Smooth muscle cell (in vitro differentiated cells): ENCODE results near the gene PIEZO1. TPM values are rescaled to one million over a fixed set of nuclear protein-coding genes. Genes with fewer than 3 reads are reported as not detected.

Experiments used
- DNase-seq: peaks from one replicate; lab custom pipeline; 2025; ENCODE audit not compliant: unreplicated experiment; lab: John Stamatoyannopoulos, UW
- H2AFZ ChIP-seq: fragments of 200-600 bp; sonication (generic); 2 replicates; pipeline ENCODE4 v1.6.0; 2016; ENCODE audit warnings: antibody characterized with exemption, low read depth, mild to moderate bottlenecking
- H3F3A ChIP-seq: fragments of 200-600 bp; sonication (generic); 2 replicates; pipeline ENCODE4 v1.6.0; 2017; ENCODE audit warnings: antibody characterized with exemption, low read depth
- H3K27ac ChIP-seq: fragments of 200-600 bp; sonication (generic); 2 replicates; pipeline ENCODE4 v1.5.1; 2016; ENCODE audit warnings: low read depth, mild to moderate bottlenecking
- H3K27me3 ChIP-seq: fragments of 200-600 bp; sonication (generic); 2 replicates; pipeline ENCODE4 v1.6.1; 2016; ENCODE audit warnings: low read depth, mild to moderate bottlenecking
- H3K36me3 ChIP-seq: fragments of 200-600 bp; sonication (generic); 2 replicates; pipeline ENCODE4 v1.5.1; 2016; ENCODE audit warnings: low read depth
- H3K4me1 ChIP-seq: fragments of 200-600 bp; sonication (generic); 2 replicates; pipeline ENCODE4 v1.5.1; 2016; ENCODE audit warnings: low read depth
- H3K4me2 ChIP-seq: fragments of 200-600 bp; sonication (generic); 2 replicates; pipeline ENCODE4 v1.6.0; 2016; ENCODE audit warnings: mild to moderate bottlenecking
- H3K4me3 ChIP-seq: fragments of 200-600 bp; sonication (generic); 2 replicates; pipeline ENCODE4 v1.5.1; 2016; ENCODE audit warnings: mild to moderate bottlenecking
- H3K79me2 ChIP-seq: fragments of 200-600 bp; sonication (generic); 2 replicates; pipeline ENCODE4 v1.6.0; 2016; ENCODE audit warnings: low read depth, mild to moderate bottlenecking
- H3K9ac ChIP-seq: fragments of 200-600 bp; sonication (generic); 2 replicates; pipeline ENCODE4 v1.6.0; 2016; ENCODE audit warnings: low read depth
- H3K9me3 ChIP-seq: fragments of 200-600 bp; sonication (generic); replicated peaks from 2 replicates; pipeline ENCODE4 v1.5.1; 2016; ENCODE audit warnings: low read depth
- H4K20me1 ChIP-seq: fragments of 200-600 bp; sonication (generic); 2 replicates; pipeline ENCODE4 v1.6.0; 2016; ENCODE audit warnings: low read depth
- WGBS: methylation state at CpG from one replicate; pipeline ENCODE4 v1.1.7; 2016; ENCODE audit warnings: low lambda C conversion rate; 5-methylcytosine and 5-hydroxymethylcytosine counted together
- polyA plus RNA-seq: library from polyadenylated mRNA; unstranded; fragments of >200 nt; fragmentation: Nextera tagmentation; extraction: Ambion mirVana; gene quantifications from 2 replicates; pipeline ENCODE4 v1.2.1, GENCODE V29; 2016
- total RNA-seq: library from RNA; depleted of rRNA; stranded (reverse); fragments of >200 nt; gene quantifications from 2 replicates; pipeline ENCODE4 v1.2.3, GENCODE V29; 2014
- TF ChIP-seq, protein P1 (sequence below): fragments of 200-600 bp; sonication (generic); IDR thresholded peaks from 2 replicates; pipeline ENCODE4 v1.5.1; 2017; ENCODE audit warnings: borderline replicate concordance, mild to moderate bottlenecking, antibody characterized with exemption; ENCODE audit not compliant: insufficient read depth, poor library complexity, severe bottlenecking

The PIEZO1 gene
- total and polyA plus RNA-seq, 2 experiments from 2014 or later: 62.1 to 70.9 TPM

DNA sequence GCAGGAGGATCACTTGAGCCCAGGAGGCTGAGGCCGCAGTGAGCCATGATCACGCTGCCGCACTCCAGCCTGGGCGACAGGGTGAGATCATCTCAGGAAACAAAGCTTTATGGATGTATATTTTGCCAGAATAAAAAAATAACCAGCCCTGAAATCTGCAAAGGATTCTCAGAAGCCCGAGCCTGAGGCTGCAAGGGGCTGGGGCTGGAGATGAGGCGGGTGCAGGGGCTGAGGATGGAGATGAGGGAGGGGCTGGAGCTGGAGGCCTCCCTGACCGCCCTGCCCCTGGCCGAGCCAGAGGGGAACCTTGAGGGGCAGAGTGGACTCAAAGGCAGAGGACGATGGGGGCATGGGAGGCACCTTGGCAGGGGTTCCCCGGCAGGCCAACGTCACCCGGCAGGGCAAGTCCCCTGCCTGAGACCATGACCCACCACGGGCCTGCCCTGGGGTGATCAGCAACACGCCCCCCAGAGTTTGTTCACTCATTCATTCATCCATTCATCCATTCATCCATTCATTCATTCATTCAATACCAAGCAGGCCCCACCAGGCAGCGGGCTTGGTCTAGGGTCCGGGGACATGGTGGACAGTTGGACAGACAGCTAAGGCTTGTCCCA, 32.5 kb downstream of the PIEZO1 start:
- Histone ChIP-seq H3K27ac (no peak overlapping the region), H3K4me1 (peaks cover 10% of the 10 kb centered on the region), H3K36me3 (no peaks in the 10 kb centered on the region), H2AFZ (no peak overlapping the region), H3K27me3 (no peaks in the 10 kb centered on the region), H3K9me3 (no peaks in the 10 kb centered on the region), H3K4me3 (no peak overlapping the region), H4K20me1 (peaks cover 93% of the 10 kb centered on the region), H3K4me2 (no peak overlapping the region), H3K79me2 (peaks cover 52% of the 10 kb centered on the region), H3K9ac (no peak overlapping the region), H3F3A (no peaks in the 10 kb centered on the region)
- TF ChIP-seq, protein P1, sequence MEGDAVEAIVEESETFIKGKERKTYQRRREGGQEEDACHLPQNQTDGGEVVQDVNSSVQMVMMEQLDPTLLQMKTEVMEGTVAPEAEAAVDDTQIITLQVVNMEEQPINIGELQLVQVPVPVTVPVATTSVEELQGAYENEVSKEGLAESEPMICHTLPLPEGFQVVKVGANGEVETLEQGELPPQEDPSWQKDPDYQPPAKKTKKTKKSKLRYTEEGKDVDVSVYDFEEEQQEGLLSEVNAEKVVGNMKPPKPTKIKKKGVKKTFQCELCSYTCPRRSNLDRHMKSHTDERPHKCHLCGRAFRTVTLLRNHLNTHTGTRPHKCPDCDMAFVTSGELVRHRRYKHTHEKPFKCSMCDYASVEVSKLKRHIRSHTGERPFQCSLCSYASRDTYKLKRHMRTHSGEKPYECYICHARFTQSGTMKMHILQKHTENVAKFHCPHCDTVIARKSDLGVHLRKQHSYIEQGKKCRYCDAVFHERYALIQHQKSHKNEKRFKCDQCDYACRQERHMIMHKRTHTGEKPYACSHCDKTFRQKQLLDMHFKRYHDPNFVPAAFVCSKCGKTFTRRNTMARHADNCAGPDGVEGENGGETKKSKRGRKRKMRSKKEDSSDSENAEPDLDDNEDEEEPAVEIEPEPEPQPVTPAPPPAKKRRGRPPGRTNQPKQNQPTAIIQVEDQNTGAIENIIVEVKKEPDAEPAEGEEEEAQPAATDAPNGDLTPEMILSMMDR: no peak
- DNase-seq: no peak
- 97% methylated on average over 16 of the region's 16 CpGs for WGBS

DNA sequence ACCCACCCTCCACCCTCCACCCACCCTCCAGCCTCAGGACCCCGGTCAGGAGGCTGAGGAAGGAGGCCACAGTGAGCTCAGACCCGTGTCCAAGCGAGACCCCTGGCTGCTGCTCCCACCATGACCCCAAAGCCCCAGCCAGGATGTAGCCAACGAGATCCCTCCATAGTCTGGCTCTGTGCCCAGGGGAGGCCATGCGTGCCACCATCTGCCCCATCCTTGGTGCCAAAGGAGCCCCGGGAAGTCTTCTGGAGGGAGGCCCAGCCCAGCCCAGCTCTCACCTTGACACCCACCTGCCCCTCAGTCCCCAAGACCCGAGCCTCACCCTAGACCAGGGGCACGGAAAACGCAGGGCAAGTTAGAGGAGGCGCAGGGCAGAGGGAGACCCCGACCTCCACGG, 34.2 kb downstream of the PIEZO1 start:
- Histone ChIP-seq H3K27ac (no peak overlapping the region), H3K9ac (no peak overlapping the region), H3K36me3 (no peaks in the 10 kb centered on the region), H3K9me3 (no peaks in the 10 kb centered on the region), H3K4me3 (no peak overlapping the region), H3K4me2 (no peak overlapping the region), H3K27me3 (no peaks in the 10 kb centered on the region), H4K20me1 (peaks cover 93% of the 10 kb centered on the region), H3K4me1 (peaks cover 9% of the 10 kb centered on the region), H3F3A (no peaks in the 10 kb centered on the region), H3K79me2 (peaks cover 39% of the 10 kb centered on the region), H2AFZ (no peak overlapping the region)
- DNase-seq: no peak
- TF ChIP-seq, protein P1: no peak
- WGBS: 94% methylated on average over 12 of the region's 12 CpGs

DNA sequence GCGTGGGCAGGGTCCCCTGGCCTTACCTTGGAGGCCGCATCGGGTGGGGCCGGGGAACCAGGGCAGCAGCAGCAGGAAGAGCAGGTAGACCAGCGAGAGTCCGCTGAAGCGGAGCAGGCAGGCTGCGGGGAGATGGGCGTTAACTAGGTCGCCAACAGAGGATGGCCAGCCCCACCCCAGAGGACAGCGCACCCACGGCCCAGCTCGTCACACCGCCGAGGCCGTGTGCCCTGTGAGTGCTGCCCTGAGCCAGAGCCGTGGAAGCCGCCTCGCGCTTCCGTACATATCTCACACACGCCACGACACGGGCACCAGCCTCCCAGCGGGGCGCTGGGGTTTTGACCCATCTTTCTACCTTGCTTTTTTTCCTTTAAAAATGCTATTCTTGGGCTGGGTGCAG, 35.7 kb downstream of the PIEZO1 start:
- 98% methylated on average over 23 of the region's 26 CpGs for WGBS
- no peak overlapping the region for H3K4me2 ChIP-seq
- H3K9ac ChIP-seq: no peak overlapping the region
- no peaks in the 10 kb centered on the region for H3F3A ChIP-seq
- no peak for DNase-seq
- TF ChIP-seq, protein P1: no peak
- peaks cover 5% of the 10 kb centered on the region for H3K4me1 ChIP-seq
- no peak overlapping the region for H2AFZ ChIP-seq
- no peak overlapping the region for H3K4me3 ChIP-seq
- no peaks in the 10 kb centered on the region for H3K27me3 ChIP-seq
- H3K27ac ChIP-seq: no peak overlapping the region
- H3K79me2 ChIP-seq: peaks cover 37% of the 10 kb centered on the region
- H3K9me3 ChIP-seq: no peaks in the 10 kb centered on the region
- H4K20me1 ChIP-seq: peaks cover 93% of the 10 kb centered on the region
- no peaks in the 10 kb centered on the region for H3K36me3 ChIP-seq

GRCh38 chr16:88748364-88748763, 36.7 kb downstream of the PIEZO1 start:
- no peak for DNase-seq
- 87% methylated on average over 12 of the region's 12 CpGs for WGBS
- no peaks in the 10 kb centered on the region for H3K9me3 ChIP-seq
- peaks cover 5% of the 10 kb centered on the region for H3K4me1 ChIP-seq
- H2AFZ ChIP-seq: no peak overlapping the region
- H4K20me1 ChIP-seq: peaks cover 93% of the 10 kb centered on the region
- no peaks in the 10 kb centered on the region for H3K36me3 ChIP-seq
- H3K27me3 ChIP-seq: no peaks in the 10 kb centered on the region
- peaks cover 30% of the 10 kb centered on the region for H3K79me2 ChIP-seq
- TF ChIP-seq, protein P1: no peak
- H3K27ac ChIP-seq: no peak overlapping the region
- no peaks in the 10 kb centered on the region for H3F3A ChIP-seq
- no peak overlapping the region for H3K9ac ChIP-seq
- no peak overlapping the region for H3K4me2 ChIP-seq
- no peak overlapping the region for H3K4me3 ChIP-seq
